Left kidney (tissue), 8 donors: Measurements from ENCODE around the gene USP25. TPM values are rescaled to one million over a fixed set of nuclear protein-coding genes. Genes with fewer than 3 reads are reported as not detected.
A peak's percentile ranks its signal among the peaks of the same experiment; 100 is the strongest.

Experiments
- DNase-seq: peaks from one replicate; pipeline ENCODE4 v3.0.0-alpha.2; 2013
- long read RNA-seq, 8 donors: transcript quantifications; one replicate each; lab custom pipeline, GENCODE V29; 2026
- polyA plus RNA-seq: library from polyadenylated mRNA; unstranded; fragments of 120-200 nt; gene quantifications from one replicate; pipeline ENCODE4 v1.2.1, GENCODE V29; 2013; ENCODE audit not compliant: insufficient read length

The USP25 gene, protein sequence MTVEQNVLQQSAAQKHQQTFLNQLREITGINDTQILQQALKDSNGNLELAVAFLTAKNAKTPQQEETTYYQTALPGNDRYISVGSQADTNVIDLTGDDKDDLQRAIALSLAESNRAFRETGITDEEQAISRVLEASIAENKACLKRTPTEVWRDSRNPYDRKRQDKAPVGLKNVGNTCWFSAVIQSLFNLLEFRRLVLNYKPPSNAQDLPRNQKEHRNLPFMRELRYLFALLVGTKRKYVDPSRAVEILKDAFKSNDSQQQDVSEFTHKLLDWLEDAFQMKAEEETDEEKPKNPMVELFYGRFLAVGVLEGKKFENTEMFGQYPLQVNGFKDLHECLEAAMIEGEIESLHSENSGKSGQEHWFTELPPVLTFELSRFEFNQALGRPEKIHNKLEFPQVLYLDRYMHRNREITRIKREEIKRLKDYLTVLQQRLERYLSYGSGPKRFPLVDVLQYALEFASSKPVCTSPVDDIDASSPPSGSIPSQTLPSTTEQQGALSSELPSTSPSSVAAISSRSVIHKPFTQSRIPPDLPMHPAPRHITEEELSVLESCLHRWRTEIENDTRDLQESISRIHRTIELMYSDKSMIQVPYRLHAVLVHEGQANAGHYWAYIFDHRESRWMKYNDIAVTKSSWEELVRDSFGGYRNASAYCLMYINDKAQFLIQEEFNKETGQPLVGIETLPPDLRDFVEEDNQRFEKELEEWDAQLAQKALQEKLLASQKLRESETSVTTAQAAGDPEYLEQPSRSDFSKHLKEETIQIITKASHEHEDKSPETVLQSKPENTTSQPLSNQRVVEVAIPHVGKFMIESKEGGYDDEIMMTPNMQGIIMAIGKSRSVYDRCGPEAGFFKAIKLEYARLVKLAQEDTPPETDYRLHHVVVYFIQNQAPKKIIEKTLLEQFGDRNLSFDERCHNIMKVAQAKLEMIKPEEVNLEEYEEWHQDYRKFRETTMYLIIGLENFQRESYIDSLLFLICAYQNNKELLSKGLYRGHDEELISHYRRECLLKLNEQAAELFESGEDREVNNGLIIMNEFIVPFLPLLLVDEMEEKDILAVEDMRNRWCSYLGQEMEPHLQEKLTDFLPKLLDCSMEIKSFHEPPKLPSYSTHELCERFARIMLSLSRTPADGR
- polyA plus RNA-seq, result 58.9 TPM
- long read RNA-seq, donor 1, result 0 reads
- long read RNA-seq, donor 2, partial matches to known transcripts, result 0 of 3 reads
- long read RNA-seq, donor 2, other reads (novel, unspliced or antisense), result 0 of 3 reads
- long read RNA-seq, donor 3, partial matches to known transcripts, result 0 of 1 reads
- long read RNA-seq, donor 3, other reads (novel, unspliced or antisense), result 0 of 1 reads
- long read RNA-seq, donor 4, partial matches to known transcripts, result 0 of 1 reads
- long read RNA-seq, donor 4, other reads (novel, unspliced or antisense), result 0 of 1 reads
- long read RNA-seq, donor 5, partial matches to known transcripts, result 11 of 12 reads
- long read RNA-seq, donor 5, other reads (novel, unspliced or antisense), result 0 of 12 reads
- long read RNA-seq, donor 6, partial matches to known transcripts, result 0 of 1 reads
- long read RNA-seq, donor 6, other reads (novel, unspliced or antisense), result 0 of 1 reads
- long read RNA-seq, donor 7, partial matches to known transcripts, result 16 of 21 reads
- long read RNA-seq, donor 7, other reads (novel, unspliced or antisense), result 0 of 21 reads
- long read RNA-seq, donor 8, full-length matches to known transcripts, result 3 of 3 reads
- long read RNA-seq, donor 8, partial matches to known transcripts, result 0 of 3 reads
- long read RNA-seq, donor 8, other reads (novel, unspliced or antisense), result 0 of 3 reads

DNA sequence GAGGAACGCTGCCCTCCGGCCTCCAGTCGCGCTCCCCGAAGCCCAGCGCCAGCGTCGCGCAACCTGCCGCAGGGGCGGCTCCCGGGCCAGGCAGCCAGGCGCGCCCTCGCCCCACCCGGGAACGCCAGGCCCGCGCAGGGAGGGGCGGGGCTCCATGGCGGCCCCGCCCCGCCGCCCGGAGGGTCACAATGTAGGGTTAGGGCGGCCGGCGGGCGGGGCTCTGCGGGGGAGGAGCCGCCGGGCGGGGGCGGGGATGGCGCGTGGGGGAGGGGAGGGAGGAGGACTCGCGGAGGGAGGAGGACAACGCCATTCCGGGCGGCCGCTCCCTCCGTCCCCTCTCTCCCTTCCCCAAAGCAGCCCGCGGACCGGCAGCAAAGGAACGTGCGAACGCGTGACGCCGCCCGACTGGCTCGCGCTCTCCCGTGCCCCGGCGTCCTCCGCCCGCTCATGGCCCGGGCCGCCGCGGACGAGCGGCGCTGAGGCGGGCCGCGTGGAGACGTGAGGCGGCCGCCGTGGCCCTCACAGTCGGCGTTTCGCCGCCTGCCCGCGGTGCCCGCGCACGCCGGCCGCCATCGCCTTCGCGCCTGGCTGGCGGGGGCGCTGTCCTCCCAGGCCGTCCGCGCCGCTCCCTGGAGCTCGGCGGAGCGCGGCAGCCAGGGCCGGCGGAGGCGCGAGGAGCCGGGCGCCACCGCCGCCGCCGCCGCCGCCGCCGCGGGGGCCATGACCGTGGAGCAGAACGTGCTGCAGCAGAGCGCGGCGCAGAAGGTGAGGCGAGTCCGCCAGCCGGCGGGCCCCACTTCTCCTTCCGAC is at the start of gene USP25:
USP25 (plus strand) TSS at position 309 of the 810 bp plus-strand sequence; CDS start at position 721, 412 bp downstream.
- peak; percentile 79 for DNase-seq

DNA sequence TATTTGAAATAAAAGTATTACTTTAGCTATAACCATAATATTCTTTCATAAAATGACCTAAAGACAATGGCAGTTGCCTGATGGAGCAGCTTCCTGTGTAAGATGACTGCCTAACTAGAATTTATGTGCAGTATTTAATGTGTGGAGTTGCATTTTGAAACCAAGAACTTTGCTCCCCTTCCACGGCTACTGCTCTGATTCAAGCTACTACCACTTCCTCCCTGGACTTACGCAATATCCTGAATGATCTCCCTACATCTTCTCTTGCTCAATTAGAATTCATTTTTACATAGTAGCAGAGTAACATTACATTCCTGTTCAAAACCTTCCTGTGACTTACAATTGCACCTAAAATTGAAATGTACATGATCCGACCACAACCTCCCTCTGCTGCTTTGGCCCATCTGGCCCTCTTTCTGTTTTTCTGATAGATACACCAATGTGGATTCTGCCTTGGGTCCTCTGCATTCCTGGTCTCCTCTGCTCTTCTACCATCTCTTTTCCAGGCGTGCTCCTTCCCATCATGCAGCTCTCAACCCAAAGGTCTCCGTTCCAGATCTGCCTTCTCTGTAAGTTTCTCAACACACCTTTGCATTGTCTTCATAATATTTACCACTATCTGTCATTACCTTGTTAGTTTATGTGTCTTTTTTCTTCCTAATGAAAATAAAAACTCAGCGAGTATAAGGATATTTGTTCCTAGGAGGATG is 47.4 kb upstream of the USP25 start:
- DNase-seq, result no peak

DNA sequence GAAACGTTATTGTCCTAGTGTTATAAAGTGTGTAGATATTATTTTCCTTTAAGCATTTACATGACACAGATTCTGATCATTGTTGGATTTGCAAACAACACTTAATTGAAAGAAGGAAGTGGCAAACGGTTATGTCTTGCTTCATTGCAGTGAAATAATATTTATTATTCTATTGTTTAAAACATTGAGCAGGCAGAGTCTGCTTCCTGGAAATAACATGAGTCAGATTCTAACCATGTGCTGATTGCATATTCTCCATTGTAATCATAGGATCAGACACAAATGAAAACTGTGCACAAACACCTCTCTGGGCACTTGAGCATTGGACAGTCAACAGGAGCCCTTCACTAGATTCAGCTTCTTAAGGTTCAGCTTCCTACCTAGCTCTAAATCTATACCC is 46.8 kb upstream of the USP25 start:
- no peak for DNase-seq

DNA sequence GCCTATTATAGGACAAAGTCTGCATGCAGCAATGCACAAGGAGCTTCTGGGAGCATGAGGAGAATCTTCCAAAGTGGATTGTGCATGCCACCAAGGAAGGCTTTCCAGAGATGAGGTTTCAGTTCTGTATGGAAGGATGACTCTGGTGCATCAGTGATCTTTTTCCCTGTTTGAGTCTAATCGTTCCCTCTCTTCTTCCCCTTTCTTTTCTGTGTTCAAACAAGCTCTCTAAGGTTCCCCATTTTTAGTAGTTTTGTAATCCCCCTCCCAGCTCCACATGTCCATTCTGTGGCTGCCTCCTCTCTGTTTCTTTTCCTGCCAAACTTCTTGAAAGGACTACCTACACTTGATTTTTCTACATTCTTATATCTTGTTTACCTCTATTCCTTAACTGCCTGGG is 43.3 kb upstream of the USP25 start:
- no peak for DNase-seq

DNA sequence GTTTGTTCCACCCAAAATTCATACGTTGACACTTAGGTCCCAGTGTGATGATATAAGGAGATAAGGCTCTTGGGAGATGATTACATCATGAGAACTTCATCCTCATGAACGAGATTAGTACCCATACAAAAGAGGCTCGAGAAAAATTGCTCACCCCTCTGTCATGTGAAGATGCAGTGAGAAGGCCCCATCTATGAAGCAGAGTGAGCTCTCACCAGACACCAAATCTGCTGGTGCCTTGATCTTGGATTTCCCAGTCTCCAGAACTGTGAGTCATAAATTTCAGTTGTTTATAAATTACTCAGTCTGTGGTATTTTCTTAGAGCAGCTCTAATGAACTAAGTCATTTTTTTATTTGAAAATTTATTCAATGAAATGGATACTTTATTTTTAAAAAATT is 42.6 kb upstream of the USP25 start:
- DNase-seq, result no peak

DNA sequence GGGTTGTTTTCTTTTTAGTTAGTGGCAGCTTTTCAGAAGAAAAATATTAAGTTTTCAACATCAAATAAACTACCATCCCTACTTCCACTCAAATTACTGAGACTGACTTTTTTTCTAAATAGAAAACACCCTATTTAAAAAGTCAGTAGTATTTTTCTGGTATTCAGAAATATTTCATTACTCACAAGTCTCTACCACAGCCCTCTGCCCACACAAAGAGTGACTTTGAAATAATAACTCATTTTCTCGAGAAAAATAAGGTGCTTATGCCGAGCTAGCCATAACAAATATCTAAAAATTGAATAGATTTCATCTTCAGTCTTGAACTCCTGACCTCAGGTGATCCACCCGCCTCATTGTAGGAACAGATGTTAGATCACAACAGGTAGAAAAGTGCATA is 41.8 kb upstream of the USP25 start:
- no peak for DNase-seq

DNA sequence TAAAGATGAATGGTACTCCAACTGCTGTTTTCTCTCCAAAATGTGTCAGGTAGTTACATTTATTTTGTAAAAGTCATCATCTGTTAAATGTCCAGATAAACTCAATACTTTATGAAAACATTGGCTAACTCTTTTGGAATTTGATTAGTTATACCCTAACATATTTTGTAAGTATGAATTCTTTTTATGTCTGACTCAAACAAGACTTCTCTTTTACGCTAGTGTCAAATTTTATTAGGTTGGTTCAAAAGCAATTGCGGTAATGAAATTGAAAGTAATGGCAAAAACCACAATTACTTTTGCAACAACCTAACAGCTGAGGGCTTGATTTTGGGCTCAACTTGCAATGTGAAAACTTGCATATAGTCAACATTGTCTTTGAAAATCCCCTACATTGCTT is 41.0 kb upstream of the USP25 start:
- no peak for DNase-seq

DNA sequence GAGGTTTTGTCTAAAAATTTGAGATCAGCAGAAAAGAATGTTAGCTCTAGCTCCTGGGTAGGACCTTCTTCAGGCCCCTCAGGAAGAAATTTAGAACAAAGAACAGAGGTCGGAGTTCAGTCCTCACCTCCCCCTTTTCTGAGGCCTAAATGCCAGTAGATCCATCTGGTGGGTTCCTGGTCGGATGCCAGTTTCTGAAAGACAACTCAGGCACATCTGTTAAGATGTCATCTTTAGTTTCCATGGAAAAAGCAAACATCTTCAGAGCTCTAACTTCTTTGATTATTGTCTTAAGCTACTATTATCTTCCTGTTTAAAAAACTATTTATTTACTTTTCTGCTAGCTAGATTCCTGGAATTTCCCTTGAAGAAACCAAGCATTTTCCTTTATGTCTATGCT is 37.1 kb upstream of the USP25 start:
- DNase-seq, result no peak

DNA sequence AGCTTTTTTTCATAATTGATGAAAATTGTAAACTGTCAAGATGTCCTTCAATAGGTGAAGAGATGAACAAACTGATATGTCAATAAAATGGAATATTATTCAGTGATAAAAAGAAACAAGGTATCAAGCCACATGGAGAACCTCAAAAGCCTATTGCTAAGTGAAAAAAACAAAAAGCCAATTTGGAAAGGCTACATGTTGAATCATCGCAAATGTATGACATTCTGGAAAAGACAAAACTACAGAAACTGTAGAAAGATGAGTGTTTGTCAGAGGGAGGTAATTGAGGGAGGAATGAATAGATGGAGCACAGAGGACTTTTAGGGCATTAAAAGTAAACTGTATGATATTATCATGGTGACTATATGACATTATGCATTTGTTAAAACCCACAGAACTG is 34.5 kb upstream of the USP25 start:
- no peak for DNase-seq

DNA sequence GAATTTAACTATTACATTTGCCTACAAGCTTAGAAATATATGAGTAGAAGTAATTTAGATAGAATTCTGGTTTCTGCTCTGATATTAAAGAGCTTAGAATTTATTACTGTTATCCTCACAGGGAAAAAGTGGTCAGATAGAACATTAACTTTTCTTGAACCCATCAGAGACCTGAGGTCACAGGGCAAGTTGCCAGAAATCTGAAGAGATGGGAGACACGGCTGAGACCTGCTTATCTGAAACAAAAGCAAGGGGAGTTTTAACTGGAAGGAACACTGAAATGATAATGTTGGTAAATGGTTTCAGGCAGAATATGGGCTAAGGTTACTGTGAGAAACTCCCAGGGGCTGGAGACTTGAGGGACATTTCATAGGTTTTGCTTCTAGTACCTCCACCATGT is 28.0 kb upstream of the USP25 start:
- no peak for DNase-seq

DNA sequence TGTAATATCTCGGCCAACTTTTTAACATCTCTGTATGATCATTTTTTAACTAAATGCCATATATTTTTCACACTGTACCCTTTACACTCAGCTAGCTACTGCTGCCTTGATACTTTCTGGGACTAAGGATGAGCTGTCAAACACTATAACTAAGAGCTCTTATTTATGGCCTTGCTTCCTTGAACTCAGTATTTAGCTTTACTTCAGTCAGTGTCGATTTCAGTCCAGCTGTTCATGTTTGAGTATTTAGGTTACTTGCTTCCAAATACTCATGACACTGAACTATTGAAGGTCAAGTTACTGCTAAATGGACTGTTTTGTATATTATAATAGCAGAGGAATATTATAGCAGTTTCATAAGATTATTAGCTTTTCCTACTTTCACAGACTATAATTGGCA is 25.9 kb upstream of the USP25 start:
- no peak for DNase-seq

DNA sequence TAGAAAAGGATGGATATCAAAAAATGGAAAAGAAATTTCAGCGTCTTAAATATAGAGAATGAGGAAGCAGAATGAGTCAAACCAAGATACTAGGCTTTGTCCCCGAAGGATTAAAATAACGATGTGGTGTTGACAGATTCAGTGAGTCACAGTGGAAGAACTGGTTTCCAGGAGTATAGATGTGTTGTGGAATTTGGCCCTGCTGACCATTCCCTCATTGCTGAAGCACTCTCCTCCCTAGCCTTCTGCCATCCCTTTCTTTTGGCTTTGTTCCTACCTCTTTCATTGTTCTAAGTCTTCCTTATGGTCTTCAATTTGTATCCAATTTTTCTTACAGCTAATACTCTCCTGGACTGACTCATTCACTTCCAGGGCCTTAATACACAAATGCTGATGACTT is 23.1 kb upstream of the USP25 start:
- no peak for DNase-seq

DNA sequence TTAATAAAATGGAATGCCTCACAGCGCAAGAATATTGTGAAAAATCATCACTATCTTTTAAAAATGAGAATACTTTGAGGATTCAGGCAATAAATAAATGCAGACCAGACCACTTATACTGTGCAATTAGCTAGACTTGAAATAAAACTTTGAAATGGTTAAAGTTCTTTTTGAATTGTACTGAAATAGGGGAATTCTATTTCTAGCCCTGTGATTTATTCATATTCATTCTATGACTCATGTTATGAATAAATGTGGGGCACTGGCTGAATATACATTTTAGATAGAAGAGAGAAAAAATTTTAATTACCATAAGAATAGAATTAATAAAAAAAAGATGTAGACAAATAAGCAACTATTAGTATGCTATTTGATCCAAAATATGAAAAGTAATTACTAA is 16.4 kb upstream of the USP25 start:
- DNase-seq, result no peak

DNA sequence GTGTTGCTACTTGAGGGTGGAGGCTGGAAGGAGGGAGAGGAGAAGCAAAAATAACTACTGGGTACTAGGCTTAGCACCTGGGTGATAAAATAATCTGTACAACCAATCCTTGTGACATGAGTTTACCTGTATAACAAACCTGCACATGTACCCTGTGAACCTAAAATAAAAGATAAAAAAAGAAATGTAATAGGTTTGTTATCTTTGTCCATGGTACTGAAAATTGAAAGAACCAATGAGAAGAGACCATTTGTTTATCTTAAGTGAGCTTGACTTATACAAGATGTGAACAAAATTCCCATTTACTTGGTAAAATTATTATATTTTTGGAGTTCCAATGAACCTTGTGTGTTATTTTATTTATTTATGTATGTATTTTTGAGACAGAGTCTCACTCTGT is 11.1 kb upstream of the USP25 start:
- DNase-seq, result no peak

DNA sequence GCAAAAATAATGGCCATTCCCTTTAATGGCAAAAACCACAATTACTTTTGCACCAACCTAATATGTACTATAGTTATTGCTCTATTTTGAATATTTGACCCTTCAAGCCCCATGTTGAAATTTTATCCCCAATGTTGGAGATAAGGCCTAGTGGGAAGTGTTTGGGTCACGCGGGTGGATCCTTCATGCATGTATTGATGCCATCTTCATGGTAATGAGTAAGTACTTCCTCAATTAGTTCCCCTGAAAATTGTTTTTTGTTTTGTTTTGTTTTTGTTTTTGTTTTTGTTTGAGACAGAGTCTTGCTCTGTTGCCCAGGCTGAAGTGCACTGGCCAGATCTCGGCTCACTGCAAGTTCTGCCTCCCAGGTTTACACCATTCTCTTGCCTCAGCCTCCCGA is 9.8 kb upstream of the USP25 start:
- DNase-seq, result no peak

DNA sequence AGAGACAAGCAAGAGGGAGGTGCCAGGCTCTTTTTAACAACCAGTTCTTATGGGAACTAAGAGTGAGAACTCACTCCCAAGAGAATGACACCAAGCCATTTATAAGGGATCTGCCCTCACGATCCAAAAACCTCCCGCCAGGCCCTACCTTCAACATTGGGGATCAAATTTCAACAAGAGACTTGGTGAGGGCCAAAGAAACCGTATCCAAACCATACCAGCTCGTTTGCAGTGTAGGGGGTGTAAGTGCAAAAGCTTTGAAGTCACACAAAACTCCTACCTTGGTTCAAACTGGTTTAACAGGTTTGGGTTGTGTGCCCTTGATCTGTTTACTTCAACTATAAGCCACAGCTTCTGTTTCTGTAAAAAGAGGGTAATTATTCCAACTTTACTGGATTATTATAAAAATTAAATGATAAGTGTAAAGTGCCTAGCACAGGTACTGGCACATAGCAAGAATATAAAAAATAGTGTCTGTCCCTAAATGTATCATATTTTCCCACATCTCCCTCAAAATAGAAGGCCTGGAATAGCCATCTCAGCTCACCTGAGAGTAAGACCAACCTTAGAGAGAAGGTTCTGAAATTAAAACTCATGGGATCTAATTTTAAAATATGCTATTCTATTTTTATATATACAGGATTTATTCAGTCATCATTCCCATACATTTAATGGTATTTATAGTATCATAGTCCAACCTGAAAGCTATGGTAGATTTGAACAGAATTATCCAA is 7.0 kb upstream of the USP25 start:
- DNase-seq, result no peak

DNA sequence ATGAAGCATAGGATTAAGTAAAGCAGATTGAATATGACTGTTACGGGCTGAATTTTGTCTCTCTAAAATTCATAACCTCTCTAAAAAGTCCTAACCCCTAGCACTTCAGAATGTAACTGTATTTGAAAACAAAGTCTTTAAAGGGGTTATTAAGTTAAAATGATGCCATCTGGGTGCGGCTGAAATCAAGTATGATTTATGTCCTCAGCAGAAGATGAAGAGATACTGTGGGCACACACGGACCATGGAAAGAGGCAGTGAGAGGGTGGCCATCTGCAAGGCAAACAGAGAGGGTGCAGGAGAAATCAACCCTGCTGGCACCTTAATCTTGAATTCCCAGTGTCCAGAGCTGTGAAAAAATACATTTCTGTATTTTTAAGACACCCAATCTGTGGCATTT is 3.8 kb upstream of the USP25 start:
- DNase-seq, result no peak

DNA sequence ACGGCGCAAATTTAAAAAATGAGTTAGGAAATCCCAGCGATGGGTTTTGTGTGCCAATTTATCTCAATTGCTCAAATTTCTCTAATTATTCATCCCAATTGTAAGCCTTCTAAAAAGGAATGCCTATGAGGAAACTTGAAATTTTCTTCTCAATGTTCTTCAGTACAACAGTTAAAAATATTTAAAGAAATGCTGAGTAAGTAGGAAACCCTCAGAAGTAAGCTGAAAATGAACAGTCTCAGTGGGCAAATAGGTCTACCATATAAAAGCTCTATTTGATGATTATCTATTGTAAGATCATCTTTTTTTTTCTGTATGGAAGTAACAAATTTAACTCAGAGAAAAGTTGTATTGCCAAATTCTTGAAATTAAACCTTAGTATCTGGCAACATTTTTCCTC is 1.7 kb upstream of the USP25 start:
- no peak for DNase-seq

DNA sequence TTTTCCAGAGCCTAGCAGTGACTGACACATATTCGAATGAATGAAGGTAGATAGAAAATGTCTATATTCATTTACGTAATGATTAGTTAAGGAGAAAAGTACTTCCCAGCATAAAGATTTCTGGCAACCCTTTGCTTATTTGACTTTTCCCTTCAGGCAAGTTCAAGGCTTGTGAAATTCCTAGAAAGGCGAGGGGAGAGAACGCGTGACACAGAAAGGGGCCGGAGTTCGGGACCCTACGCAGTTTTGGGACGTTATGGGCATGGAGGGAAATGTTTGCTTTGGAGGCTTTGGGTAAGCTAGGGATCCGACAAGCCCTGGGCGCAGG is 472 bp upstream of the USP25 start:
- no peak for DNase-seq
